Measurements from ENCODE around the gene PDXP. TPM values are rescaled to one million over a fixed set of nuclear protein-coding genes. Genes with fewer than 3 reads are reported as not detected.

The PDXP gene
- total and polyA plus RNA-seq, 2 of the 13 experiments (the other 11 are each of a cell fraction or from before 2014, with no cell fraction given): 58.2 to 70.6 TPM

GRCh38 chr22:37626144-37626543 lies 32.4 kb upstream of the PDXP start:
- H2AFZ ChIP-seq (ENCODE audit: low read length): no peak overlapping the region
- WGBS (ENCODE audit: low lambda C conversion rate): 81% methylated on average over 5 of the region's 11 CpGs
- peaks cover 4 to 13% of the 10 kb centered on the region in 2 experiments; a peak in 3 of 5 replicates for H3K36me3 ChIP-seq (replicated peaks in 1 of 2; ENCODE audit: control insufficient read depth in 1 of 2, insufficient read depth in 2 of 2, low read length in 2 of 2)
- H3K27me3 ChIP-seq (ENCODE audit: control insufficient read depth in 1 of 2, insufficient read depth in 2 of 2, low read length in 2 of 2): no peaks in the 10 kb centered on the region
- DNase-seq (ENCODE audit: low spot score): no peak
- POLR2A ChIA-PET: interaction anchor here (0.8 to 2.8 kb wide), 5 partner anchors 8 to 32 kb away, joined by 3 to 7 read pairs (median 4); partner anchors contain the start of genes GGA1 and PDXP
- CTCF ChIA-PET (ENCODE audit: low intra/inter-chr PET ratio, low total read pairs): no interaction called here
- no peaks in the 10 kb centered on the region for H4K20me1 ChIP-seq (ENCODE audit: insufficient read depth, low read length)
- H3K27ac ChIP-seq (ENCODE audit: extremely low read length, insufficient read depth, low read length): no peak overlapping the region
- no TSS peak for BruUV-seq (replicated peaks)
- no peak overlapping the region for H3K4me3 ChIP-seq (replicated peaks in 1 of 3; ENCODE audit: insufficient read depth in 1 of 3, low read depth in 2 of 3, low read length in 3 of 3)
- no peak for FAIRE-seq
- in situ Hi-C loops (cut with HindIII; ENCODE audit: extremely low pct_ligation_motif_present, low pct_unique_long_range_greater_than_20kb) (no loop called here), intact Hi-C loops (cut with micrococcal nuclease; ENCODE audit: unreplicated experiment) (no loop called here)
- TF ChIP-seq, protein P1, sequence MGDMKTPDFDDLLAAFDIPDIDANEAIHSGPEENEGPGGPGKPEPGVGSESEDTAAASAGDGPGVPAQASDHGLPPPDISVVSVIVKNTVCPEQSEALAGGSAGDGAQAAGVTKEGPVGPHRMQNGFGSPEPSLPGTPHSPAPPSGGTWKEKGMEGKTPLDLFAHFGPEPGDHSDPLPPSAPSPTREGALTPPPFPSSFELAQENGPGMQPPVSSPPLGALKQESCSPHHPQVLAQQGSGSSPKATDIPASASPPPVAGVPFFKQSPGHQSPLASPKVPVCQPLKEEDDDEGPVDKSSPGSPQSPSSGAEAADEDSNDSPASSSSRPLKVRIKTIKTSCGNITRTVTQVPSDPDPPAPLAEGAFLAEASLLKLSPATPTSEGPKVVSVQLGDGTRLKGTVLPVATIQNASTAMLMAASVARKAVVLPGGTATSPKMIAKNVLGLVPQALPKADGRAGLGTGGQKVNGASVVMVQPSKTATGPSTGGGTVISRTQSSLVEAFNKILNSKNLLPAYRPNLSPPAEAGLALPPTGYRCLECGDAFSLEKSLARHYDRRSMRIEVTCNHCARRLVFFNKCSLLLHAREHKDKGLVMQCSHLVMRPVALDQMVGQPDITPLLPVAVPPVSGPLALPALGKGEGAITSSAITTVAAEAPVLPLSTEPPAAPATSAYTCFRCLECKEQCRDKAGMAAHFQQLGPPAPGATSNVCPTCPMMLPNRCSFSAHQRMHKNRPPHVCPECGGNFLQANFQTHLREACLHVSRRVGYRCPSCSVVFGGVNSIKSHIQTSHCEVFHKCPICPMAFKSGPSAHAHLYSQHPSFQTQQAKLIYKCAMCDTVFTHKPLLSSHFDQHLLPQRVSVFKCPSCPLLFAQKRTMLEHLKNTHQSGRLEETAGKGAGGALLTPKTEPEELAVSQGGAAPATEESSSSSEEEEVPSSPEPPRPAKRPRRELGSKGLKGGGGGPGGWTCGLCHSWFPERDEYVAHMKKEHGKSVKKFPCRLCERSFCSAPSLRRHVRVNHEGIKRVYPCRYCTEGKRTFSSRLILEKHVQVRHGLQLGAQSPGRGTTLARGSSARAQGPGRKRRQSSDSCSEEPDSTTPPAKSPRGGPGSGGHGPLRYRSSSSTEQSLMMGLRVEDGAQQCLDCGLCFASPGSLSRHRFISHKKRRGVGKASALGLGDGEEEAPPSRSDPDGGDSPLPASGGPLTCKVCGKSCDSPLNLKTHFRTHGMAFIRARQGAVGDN (CRISPR knock-in tag; IDR thresholded peaks at IDR 0.05): peak; percentile 21; the same call in 1 of the 2 replicates
- no peak for TF ChIP-seq KIAA2018 (CRISPR knock-in tag; IDR thresholded peaks at IDR 0.05; ENCODE audit: borderline replicate concordance)
- H3K79me2 ChIP-seq (ENCODE audit: insufficient read depth, low read length): no peaks in the 10 kb centered on the region
- no peak for ATAC-seq
- H3K4me1 ChIP-seq (ENCODE audit: insufficient read depth, low read length): peaks cover 18% of the 10 kb centered on the region
- H3K9me3 ChIP-seq (ENCODE audit: low read length): no peaks in the 10 kb centered on the region
- no peak overlapping the region for H3K9ac ChIP-seq (ENCODE audit: insufficient read depth, low read depth, low read length)
- no peak overlapping the region for H3K4me2 ChIP-seq (ENCODE audit: low read depth, low read length)

Measured in HepG2 (cell line).